Astrocyte of the cerebellum (primary cell): ENCODE measurements around the gene TNFRSF4.
"Not testable (repeated sequence)": the region's sequence is repeated elsewhere in the genome, so short reads cannot be mapped to it uniquely, and the experiment has no call there.

Experiments used
- DNase-seq: peaks from one replicate; pipeline ENCODE4 v3.0.0-alpha.2; 2011; ENCODE audit warnings: low read depth
- H3K4me3 ChIP-seq: 2 replicates; pipeline ENCODE4 v1.5.1; 2011; ENCODE audit warnings: mild to moderate bottlenecking, low read depth, low read length, moderate library complexity
- CTCF ChIP-seq: IDR thresholded peaks from 2 replicates; pipeline ENCODE4 v1.5.1; 2012; ENCODE audit warnings: low read length, low read depth, moderate library complexity, mild to moderate bottlenecking; ENCODE audit errors: missing control alignments
- in situ Hi-C: cut with HindIII; loops from 2 replicates; pipeline ENCODE4 v1.10.0; 2017; ENCODE audit warnings: low sequenced_read_pairs

Gene TNFRSF4

GRCh38 chr1:1253314-1253713 lies 39.4 kb upstream of the TNFRSF4 start:
- DNase-seq = no peak
- TF ChIP-seq CTCF = no peak
- in situ Hi-C loops = no loop called here
- H3K4me3 ChIP-seq = no peak overlapping the region

- no peak for DNase-seq
- H3K4me3 ChIP-seq = no peak overlapping the region
- no peak for TF ChIP-seq CTCF
- in situ Hi-C loops = no loop called here
These were observed 36.9 kb upstream of the TNFRSF4 start for GRCh38 chr1:1250786-1251284.

DNA sequence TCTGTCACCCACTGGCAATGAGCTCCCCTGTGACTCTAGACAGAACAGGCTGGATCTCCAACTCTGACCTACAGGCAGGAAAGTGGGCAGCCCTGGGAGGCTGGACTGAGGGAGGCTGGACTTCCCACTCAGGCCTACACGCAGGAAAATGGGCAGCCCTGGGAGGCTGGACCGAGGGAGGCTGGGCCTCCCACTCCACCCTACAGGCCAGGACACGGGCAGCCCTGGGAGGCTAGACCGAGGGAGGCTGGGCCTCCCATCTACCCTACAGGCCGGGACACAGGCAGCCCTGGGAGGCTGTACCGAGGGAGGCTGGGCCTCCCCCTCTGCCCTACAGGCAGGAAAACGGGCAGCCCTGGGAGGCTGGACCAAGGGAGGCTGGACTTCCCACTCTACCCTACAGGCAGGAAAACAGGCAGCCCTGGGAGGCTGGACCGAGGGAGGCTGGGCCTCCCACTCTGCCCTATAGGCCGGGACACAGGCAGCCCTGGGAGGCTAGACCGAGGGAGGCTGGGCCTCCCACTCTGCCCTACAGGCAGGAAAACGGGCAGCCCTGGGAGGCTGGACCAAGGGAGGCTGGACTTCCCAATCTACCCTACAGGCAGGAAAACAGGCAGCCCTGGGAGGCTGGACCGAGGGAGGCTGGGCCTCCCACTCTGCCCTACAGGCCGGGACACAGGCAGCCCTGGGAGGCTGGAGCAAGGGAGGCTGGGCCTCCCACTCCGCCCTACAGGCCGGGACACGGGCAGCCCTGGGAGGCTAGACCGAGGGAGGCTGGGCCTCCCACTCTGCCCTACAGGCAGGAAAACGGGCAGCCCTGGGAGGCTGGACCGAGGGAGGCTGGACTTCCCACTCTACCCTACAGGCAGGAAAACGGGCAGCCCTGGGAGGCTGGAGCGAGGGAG lies 34.3 kb upstream of the TNFRSF4 start:
- DNase-seq, H3K4me3 ChIP-seq, in situ Hi-C loops: not testable (repeated sequence)

DNA sequence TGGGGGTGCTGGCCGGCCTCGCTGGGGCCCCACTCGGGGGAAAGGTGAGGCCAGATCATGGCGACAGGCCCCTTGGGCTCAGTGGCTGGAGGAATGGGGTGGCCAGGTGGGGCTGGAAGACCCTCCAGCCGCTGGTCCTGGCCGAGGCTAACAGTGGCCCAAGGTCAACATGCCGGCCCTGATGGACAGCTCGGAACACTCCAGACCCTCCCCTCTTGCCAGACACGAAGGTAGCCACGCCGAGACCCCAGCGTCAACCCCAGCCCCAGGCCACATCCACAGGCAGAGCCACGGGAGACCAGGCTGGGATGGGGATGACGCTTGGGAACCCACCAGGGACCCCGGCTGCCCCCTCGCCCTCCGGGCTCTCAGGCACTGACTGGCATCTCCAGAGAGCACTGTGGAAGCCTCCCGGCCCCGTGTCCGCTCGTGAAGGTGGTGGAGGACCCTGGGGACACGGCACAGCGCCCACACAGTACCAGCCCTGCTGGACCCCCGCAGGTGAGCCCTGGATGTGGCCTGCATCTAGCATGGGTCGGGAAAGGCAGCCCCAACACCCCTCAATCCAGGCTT lies 33.5 kb upstream of the TNFRSF4 start:
- no peak for TF ChIP-seq CTCF
- H3K4me3 ChIP-seq = no peak overlapping the region
- DNase-seq = no peak
- in situ Hi-C loops = no loop called here

DNA sequence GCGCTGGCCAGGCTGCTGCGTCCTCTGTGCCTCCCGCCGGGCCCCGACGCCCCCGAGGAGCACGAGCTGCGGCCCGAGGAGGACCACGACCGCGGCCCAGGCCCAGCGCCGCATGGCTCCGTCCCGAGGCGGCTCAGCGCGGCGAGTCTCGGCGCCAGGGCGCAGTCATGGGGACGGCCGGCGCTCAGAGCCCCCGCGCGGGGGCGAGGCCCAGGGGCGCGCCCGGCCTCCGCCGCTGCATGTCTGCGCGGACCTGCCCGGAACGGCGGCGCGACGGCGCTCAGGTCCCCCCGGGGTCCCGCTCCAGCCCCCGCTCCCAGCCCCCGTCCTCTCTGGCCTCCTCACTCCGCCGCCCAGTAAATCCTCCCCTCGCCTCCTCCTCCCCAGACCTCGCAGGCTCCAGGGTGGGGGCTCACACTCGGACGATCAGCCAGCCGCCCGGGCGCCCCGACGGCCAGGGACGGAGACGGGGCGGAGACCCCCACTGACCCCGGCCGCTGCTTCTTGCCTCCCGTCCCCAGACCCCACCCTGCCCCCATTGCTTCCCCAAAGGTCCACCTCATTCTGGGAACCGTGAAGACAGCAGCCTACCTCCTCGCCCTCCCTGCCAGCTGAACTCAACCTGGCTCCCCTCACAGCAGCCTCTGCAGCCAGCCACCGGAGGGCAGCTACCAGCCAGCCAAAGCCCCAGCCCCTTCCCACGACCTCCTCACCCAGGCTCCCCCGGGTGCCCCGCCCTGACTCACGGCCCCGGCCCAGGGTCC lies 32.8 kb upstream of the TNFRSF4 start, which contains the start of gene C1QTNF12:
TSS of gene C1QTNF12 (minus strand) at position 146 of the 764 bp plus-strand sequence. CDS start at position 114, 32 bp downstream.
- DNase-seq = no peak
- no peak for TF ChIP-seq CTCF

GRCh38 chr1:1245817-1246576 lies 32.0 kb upstream of the TNFRSF4 start:
- no peak for DNase-seq
- in situ Hi-C loops = no loop called here
- H3K4me3 ChIP-seq = no peak overlapping the region
- no peak for TF ChIP-seq CTCF

More for the DNA sequence above, 32.8 kb upstream of the TNFRSF4 start, which contains the start of gene C1QTNF12:
- in situ Hi-C loops = no loop called here
- H3K4me3 ChIP-seq = no peak within 1 kb of the TSS
